ENCODE data around the gene EFCAB6. TPM values are rescaled to one million over a fixed set of nuclear protein-coding genes. Genes with fewer than 3 reads are reported as not detected.
A peak's percentile ranks its signal among the peaks of the same experiment; 100 is the strongest.

The EFCAB6 gene
- total RNA-seq, 1 donor: 0.86 TPM

DNA sequence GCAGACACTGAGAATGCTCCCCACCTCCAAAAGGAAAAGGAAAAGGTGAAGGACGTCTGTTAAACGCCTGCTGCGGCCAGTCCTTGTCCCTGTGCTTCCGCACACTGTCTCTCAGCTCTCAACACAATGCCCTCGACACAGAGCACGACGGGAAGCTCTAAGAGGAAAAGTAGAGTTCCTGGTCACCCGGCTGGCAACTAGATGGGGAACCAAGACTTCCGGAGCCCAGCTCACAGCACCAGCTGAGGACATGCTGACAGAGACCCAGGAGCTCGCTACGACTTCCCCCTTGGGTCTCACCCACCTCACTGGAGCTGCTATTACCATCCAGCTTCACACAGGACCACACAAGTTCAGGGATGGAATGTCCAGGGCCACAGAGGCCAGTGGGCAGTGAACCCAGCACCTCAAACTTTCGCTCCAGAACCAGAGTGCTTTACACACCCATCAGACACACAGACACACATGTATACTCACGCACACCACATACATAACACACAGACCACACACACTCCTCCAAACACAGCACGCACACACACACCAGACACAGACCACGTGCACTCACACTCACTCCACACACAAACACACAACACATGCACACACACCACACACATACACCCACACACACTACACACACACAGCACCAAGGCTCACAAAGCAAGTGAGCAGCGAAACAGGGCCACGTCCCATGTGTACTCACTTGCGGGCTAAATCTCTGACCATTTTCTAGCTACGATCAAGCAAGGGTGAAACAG is 40.6 kb upstream of the EFCAB6 start:
- no peak overlapping the region for H3K4me3 ChIP-seq (ENCODE audit: low read depth, low read length)
- TF ChIP-seq, protein P1, sequence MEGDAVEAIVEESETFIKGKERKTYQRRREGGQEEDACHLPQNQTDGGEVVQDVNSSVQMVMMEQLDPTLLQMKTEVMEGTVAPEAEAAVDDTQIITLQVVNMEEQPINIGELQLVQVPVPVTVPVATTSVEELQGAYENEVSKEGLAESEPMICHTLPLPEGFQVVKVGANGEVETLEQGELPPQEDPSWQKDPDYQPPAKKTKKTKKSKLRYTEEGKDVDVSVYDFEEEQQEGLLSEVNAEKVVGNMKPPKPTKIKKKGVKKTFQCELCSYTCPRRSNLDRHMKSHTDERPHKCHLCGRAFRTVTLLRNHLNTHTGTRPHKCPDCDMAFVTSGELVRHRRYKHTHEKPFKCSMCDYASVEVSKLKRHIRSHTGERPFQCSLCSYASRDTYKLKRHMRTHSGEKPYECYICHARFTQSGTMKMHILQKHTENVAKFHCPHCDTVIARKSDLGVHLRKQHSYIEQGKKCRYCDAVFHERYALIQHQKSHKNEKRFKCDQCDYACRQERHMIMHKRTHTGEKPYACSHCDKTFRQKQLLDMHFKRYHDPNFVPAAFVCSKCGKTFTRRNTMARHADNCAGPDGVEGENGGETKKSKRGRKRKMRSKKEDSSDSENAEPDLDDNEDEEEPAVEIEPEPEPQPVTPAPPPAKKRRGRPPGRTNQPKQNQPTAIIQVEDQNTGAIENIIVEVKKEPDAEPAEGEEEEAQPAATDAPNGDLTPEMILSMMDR (IDR thresholded peaks at IDR 0.05; ENCODE audit: insufficient read depth, low read depth, low read length): no peak
- DNase-seq (ENCODE audit: low read depth): no peak

DNA sequence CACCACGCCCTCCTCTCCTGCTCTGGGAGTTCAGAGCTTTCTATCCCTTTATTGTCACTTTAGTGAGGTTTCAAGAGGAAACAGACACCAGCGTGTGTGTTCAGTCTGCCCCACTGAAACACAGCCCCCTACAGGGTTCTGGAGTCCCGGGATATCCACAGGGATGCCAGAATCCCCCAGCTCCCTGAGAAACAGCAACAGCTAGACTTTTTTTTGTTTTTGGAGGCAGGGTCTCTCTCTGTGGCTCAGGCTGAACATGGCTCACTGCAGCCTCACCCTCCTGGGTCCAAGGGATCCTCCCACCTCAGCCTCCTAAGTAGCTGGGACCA is 39.8 kb upstream of the EFCAB6 start:
- no peak for DNase-seq (ENCODE audit: low read depth)
- TF ChIP-seq, protein P1 (IDR thresholded peaks at IDR 0.05; ENCODE audit: insufficient read depth, low read depth, low read length): no peak
- H3K4me3 ChIP-seq (ENCODE audit: low read depth, low read length): no peak overlapping the region

DNA sequence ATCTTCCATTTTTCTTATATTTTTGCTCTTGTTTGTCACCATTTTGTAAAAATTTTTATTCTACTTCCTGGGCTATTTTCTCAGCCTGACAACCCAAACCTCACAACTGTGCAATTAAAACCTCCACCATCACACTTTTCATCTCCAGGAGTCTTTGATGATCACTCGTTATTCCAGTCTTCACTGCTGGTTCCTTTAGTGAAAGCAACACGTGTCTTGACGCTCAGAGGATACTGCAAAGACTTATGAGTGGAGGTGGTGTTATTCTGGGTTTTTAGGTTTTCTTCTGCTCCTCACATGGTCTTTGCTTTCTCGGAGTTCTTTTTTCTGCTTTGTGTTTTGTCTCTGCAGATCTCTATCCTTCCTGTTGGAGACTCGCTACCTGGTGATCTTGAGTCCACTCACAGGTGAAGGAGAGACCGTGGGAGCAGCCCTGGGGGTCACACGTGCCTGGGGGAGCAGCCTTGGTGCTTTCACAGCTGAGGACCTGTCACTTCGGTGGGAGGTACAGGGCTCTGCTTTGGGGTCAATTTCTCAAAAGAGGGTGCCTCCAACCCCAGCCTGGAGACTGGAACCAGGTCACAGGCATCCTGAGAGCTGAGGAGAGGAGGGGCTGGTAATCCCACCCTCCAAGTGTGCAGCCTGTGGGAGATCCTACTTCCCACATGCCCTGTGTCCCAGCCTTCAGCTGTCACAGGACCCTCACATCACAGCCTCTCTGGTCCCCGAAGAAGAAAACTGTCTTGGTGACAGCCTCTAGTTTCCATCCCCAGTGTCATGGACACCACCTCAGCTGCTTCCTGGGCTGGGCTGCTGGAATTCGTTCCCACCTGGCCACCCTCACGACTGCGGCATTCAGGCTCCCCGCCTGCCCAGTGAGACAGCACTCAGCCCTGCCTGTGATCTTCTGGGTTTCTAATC is 39.2 kb upstream of the EFCAB6 start:
- TF ChIP-seq, protein P1 (IDR thresholded peaks at IDR 0.05; ENCODE audit: insufficient read depth, low read depth, low read length): no peak
- H3K4me3 ChIP-seq (ENCODE audit: low read depth, low read length): no peak overlapping the region
- DNase-seq (ENCODE audit: low read depth): no peak

DNA sequence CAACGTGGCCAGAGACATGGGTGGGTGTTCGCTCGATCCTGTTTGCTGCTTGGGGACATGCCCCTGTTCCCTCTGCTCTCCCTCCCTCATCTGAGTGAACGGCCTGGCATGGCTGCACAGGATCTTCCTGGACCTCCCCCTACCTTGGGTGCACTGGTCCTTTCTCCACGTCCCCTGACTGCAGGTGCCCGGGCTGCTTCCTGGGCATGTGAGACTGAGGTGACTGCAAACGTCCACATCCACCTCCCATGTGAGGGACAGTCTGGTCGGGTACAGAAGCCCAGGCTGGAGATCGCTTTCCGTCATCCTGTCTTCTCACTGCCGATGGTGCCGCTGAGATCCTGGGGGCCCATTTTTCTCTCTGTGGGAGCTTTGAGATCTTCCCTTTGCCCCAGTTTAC is 38.4 kb upstream of the EFCAB6 start:
- TF ChIP-seq, protein P1 (IDR thresholded peaks at IDR 0.05; ENCODE audit: insufficient read depth, low read depth, low read length): no peak
- no peak overlapping the region for H3K4me3 ChIP-seq (ENCODE audit: low read depth, low read length)
- DNase-seq (ENCODE audit: low read depth): no peak

DNA sequence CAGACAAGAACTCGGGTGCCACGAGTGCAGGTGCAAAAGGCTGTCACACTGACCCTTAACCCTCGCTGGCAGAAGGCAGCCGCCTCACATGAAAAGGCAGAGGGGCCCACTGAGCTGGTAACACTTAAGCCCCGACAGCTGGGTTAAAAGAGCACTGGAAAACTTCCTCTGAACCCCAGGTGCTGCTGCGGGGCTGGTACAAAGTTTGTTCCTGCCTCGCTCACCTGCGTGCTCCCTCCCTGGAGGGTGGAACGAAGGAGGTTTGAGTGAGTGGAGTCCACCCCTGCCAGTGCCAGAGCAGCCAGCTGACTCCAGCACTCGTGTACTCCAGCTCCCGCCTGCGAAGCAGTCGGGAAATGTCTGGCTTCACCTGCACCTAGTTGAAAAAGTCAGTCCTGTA is 37.6 kb upstream of the EFCAB6 start:
- H3K4me3 ChIP-seq (ENCODE audit: low read depth, low read length): no peak overlapping the region
- TF ChIP-seq, protein P1 (IDR thresholded peaks at IDR 0.05; ENCODE audit: insufficient read depth, low read depth, low read length): no peak
- no peak for DNase-seq (ENCODE audit: low read depth)

DNA sequence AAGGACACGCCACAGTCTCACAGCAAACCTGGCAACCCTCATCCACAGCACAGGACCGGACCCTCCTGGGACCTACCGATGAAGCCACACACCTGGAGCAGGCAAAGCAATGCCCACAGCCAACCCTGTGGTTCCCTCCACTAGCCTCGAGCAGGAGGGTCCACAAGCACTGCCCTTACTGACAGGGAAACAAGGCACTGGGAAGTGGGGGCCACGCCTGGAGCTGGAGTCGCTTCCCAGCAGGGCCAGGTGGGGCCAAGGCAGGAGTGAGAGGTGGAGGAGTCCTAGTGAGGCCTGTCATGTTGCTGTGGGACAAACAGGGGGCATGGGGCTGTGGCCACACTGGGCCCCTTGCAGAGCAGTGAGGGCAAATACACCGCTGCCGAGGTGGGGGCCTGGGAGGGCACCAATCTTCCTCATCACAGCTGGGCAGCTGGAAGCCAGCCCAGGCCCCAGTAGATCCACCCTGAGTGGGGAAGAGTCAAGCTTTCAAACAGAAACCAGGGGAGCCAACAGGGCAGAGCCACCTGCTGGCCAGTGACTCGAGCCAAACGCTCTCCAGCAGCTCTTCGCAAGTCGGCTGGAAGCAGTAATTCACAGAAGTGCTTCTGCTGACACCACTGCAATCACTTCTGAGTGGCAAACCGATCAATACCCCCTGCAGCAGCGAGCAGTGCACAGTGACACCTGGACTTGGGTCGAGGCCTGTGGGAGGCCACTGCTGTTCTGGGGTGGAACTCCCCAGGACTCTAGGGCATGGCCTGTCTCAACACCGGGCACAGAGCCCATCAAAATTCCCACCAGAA is 36.5 kb upstream of the EFCAB6 start:
- TF ChIP-seq, protein P1 (IDR thresholded peaks at IDR 0.05; ENCODE audit: insufficient read depth, low read depth, low read length): peak; percentile 49
- DNase-seq (ENCODE audit: low read depth): peak; percentile 29
- H3K4me3 ChIP-seq (ENCODE audit: low read depth, low read length): no peak overlapping the region

Data from fibroblast of villous mesenchyme (primary cell).